HG03103 (cell line): Measurements from ENCODE around the gene MGAT5.

ENCODE experiments used
- ATAC-seq: cut with Tn5 transposase; IDR thresholded peaks from one replicate; pipeline ENCODE4 v1.9.1; 2021; ENCODE audit warnings: low read depth; ENCODE audit not compliant: unreplicated experiment

Gene MGAT5, protein sequence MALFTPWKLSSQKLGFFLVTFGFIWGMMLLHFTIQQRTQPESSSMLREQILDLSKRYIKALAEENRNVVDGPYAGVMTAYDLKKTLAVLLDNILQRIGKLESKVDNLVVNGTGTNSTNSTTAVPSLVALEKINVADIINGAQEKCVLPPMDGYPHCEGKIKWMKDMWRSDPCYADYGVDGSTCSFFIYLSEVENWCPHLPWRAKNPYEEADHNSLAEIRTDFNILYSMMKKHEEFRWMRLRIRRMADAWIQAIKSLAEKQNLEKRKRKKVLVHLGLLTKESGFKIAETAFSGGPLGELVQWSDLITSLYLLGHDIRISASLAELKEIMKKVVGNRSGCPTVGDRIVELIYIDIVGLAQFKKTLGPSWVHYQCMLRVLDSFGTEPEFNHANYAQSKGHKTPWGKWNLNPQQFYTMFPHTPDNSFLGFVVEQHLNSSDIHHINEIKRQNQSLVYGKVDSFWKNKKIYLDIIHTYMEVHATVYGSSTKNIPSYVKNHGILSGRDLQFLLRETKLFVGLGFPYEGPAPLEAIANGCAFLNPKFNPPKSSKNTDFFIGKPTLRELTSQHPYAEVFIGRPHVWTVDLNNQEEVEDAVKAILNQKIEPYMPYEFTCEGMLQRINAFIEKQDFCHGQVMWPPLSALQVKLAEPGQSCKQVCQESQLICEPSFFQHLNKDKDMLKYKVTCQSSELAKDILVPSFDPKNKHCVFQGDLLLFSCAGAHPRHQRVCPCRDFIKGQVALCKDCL

DNA sequence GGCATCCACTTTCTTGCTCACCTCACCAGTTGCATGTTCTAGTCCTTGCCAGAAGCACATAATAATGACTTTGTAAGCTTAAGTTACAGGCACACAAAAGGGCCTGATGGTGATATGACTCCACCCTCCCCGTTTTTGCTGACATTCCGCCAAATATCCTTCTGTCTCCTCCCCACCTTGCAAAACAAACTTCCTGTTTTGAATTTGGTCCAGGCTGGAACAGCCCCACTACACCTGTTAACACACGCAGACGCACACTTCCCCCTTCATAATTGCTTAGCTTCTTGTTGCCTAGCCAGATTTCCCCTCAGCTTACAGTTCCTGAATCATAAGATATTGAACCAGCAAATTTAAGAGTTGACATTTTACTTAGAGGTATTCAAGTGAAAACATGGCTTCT lies at the start of gene MGAT5:
Gene MGAT5 (plus strand): TSS at position 269 of the 400 bp plus-strand sequence. CDS start 332 bp downstream, outside the sequence.
- ATAC-seq, result peak; percentile 2

DNA sequence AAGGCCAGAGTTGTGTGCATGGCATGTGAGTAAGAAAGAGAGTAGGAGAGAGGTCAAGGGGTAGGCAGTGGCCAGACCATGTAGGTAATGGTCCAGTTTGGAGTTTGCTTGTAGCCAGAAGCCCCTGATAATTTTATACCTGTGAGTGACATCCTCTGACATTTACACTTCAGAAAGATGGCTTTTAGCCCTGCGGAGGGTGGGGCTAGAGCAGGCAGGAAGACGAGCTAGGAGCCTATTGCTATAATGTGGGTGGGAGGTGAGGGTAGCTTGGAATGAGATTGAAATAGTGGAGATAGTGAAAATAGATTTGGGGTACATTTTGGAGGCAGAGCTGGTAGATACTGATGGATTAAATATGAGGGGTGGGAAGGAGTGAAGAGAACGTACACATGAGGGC lies 48.8 kb upstream of the MGAT5 start:
- no peak for ATAC-seq

DNA sequence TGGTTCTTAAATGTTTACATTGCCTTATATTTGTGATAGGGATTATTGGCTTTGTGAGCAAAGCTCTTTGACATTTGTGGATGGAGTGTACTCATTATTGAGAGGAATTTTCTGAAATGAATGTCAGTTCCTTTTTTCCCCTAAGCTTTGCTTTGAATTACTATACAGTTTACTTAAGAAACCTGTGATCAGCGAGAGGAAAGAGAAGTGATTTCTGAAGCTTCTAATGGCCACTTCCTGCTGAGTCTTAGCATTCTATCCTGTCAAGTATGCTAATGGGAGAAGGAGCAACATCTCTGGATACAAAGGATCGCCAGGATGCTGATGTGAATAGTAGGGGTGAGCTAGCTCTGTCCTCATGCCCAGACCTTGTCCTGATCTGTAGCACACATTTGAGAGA lies 47.8 kb upstream of the MGAT5 start:
- peak; percentile 58 for ATAC-seq

DNA sequence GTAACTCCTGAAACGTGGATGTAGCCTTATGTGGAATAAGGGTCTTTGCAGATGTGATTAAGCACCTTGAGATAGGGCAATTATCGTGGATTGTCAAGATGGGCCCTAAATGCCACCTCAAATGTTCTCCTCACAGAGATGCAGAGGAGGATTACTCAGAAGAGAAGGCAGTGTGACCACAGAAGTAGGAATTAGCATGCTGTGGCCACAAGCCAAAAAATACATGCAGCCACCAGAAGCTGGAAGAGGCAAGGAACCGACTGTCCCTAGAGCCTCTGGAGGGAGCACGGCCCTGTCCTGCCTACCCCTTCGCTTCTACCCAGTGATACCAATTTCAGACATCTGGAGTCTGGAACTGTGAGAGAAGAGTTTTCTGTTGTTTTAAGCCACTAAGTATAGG lies 47.3 kb upstream of the MGAT5 start:
- no peak for ATAC-seq

DNA sequence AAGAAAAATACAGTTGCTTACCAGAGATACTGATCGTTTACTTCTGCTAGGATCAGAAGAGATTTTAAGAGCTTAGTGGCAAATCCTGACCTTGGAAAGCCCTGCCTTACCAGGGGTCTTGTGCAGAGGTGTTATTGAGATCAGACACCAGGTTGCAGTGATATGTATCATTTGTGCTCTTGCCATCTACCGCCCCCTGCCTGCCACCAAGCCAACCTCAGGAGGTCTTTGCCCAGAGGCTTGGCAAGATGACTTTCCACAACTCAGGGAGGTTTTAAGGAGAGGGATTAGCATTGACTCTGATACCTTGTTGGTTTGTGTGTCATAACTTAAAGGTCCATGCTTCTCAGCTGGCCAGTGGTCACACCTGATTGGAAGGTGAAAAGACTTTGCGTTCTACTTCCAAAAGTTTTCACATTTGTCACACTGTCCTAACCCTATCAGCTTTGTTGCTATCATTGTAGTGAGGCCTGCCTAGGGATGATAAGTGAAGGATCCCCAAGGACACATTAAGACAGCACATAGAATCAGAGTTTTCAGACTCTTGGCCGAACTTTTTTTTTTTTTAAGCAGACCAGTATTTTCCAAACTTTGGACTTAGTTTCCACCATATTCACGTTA lies 46.2 kb upstream of the MGAT5 start:
- ATAC-seq, result peak; percentile 61

DNA sequence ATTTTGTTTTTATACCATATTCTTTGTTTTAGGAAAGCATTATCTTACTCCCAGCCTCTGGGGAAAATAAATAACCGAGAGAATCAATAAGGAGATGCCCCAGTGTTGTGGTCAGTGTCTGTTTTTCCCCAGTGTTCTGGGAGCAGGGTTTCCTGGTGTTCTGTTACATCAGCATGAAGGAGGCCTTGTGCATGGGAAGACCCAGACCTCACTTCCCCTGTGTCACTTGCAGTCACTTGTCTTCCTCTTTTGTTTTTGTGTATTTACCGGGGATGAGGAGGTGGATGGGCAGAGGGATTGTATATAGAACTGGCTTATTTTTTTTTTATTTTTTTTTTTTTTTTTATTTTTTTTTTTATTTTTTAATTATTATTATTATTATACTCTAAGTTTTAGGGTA lies 45.0 kb upstream of the MGAT5 start:
- no peak for ATAC-seq

DNA sequence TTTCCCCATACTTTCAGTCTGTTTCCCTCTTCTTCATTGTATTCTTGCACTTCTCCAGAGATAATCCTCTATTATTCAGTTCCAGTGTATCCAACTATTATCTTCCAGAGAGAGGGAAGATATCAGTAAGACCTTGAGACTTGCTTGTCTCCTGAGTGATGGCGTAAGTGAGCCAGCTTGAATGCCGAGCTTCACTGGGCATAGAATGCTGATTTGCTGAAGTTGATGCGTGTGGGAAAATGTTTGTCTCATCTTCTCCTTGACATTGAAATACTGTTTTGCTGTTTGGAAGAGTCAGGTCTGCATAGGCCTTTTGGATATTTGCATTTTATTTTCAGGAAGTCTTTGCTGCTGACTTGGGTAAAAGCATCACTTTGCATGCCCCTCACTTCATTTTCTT lies 41.1 kb upstream of the MGAT5 start:
- no peak for ATAC-seq

DNA sequence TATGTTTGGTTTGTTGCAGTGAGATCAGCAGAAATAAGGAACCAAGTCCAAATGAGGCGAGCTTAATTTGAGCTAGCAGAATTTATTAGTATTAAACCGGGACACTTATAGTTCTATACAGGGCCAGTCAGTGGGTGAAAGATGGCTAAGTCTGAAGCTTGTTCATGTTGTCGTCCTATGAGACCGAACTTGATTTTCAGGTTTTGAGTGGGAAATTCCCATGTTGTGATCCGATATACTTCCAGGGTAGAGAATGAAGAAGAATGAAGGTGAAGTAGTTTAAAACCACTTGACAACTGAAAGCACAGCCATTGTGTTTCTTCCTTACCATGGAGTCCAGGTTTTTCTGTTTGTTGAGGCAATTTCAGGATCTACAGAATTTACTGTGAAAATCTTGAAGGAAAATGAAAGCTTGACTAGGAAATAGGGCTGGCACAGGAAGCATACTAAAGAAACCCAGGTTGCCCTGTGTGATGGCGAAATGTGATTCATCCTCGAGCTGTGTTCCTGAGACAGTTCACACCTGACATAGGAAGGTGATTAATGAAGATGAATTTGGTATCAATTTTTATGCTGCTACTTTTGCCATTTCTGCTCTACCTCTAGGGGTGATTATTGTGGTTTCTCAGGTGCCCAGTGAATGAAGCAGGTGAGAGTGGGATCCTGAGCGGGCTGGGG lies 37.6 kb upstream of the MGAT5 start:
- ATAC-seq, result no peak

DNA sequence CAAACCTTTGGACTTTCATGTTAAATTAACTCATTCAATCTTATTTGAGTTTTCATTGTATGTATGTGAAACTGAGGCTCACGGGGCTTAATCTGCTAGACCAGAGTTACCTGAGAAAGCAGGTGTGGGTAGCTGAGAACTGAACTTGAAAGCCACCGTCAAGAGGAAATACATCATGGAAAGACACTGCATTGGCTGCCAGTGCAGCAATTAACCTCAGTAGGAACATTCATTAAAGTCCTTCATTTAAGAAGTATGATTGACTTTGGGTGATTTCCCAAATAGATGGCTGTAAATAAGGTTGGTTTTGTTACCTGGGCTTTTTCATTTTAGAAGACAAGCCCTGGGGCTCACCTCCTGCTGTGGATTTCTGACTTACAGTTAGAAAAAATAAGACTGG lies 36.5 kb upstream of the MGAT5 start:
- ATAC-seq, result no peak

DNA sequence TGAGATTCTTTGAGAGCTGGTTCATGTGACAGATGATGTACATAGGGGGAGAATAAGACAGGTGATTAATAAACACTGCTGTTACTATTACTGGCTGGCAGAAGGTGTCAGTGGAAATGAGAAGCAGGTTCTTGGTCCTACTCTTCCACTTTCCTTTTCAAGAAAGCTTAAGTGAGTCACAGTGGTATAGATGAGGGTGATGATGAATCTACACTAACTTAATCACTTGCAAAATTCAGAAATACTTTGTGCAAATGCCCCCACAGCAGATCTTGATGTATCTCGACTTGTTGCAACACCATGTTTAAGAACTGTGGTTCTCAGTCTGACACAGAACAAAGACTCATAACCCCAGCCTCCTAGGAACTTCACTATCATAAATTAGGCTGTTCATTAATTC lies 35.9 kb upstream of the MGAT5 start:
- ATAC-seq, result peak; percentile 67

DNA sequence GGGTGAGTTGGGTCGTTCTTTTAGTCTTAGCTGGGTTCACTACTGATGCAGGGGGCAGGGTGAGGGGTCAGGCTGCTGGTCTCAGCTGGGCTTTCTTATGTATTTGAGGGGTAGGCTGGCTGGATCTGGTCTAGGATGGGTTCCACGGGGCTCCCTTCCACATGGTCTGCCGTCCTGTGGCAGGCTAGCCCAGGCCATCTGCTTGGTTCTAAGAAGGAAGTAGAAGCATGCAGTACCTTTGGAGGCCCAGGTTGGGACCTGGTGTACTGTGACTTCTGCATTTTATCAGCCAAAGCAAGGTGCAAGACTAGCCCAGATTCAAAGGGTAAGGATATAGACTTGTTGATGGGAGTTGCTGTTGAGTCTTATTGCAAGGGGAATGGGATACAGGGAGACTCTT lies 35.5 kb upstream of the MGAT5 start:
- peak; percentile 46 for ATAC-seq

DNA sequence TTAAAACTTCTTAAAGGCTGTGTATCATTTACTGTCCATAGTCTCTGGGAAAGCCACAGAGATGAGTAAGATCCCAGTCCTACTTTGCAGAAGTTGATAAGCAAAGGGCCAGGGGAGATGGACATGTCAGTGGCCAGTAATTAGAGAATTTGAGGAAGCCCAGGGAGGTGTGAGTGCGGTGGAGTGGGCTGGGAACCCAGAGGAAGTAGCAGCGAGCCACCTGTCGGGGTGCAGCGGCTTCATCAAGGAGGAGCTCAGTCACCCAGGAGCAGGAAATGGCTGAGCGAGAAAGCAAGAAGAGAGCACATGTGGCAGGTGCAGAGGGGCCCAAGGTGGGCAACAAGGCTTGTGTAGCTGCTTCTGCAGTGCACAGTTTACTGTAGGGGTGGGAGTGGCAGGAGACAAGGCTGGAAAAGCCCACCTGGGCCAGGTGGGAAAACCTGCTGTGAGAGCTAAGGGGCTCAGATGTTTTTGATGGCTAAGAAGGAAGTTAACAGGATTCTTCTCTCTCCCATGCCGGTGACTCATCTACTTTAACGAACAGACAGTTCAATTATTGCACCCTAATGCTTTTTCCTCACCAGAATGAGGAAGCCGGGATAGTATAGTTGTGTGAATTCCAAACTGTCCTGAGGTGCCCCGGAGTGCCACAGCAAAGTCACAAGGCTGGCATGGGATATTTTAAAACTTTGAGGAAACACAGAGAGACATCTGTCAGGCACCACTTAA lies 34.8 kb upstream of the MGAT5 start:
- ATAC-seq, result peak; percentile 49

DNA sequence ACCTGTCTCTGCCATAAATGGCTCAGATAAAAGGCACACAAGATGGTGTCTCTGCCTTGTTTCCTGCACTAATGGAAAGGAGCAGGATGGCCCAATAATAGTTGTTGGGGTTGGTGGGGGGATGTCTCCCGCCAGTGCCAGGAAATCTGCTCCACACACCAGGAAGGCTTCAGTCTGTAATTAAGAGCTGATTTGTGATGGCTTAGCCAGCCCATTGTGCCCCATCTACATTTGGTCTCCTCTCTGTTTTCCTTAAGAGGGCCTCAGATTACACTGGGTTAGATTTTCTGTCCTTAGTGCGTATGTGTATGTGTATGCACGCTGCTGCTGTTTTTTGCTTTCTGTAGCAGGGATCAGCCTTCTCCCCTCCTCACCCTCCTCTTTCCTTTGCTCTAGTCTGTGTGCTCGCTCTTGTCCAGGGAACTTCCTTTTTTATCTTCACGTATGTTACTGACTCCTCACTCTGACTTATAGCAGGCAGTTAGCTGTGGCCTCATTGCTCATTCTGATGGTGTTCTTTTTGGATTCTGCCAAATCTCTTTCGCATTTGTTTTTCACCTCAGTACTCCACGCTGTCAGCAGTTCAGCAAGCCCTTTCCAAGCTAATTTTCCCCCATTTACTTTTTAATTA lies 33.4 kb upstream of the MGAT5 start:
- ATAC-seq, result no peak

DNA sequence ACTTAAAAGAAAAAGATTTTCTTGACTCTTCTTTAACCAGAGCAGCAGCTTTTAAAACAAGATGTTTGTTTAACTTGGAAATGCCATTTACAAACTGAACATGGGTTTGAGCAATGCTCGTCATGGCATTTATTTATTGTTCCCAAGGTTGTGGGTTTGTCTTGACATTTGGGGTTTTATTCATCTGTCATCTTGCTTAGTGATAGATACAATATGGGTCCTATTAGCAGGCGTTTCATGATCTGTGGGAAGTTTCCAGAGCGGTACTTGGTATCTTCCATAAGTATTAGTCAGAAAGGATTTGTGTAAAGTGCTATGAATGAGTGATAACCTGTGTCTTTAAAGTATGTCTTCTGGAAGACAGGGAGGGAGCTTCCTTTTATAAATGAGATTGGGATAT lies 29.9 kb upstream of the MGAT5 start:
- no peak for ATAC-seq

DNA sequence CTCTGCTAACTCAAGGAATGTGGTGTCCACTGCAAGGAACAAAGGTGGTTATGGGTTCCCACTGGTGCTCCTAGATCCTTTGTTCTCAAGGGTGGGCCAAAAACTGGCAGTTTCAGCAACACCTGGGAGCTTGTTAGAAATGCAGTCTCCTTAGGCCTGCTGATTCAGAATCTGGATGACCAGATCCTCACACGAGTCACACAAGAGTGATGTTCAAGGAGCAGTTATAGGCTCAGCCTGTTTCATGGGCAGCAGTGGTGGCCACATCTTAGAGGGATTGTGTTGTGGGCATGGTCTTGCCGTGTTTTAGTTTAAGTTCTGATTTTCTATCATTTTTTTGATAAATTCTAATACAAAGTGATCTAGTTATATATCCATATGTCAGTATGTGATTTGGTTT lies 28.7 kb upstream of the MGAT5 start:
- ATAC-seq, result no peak

DNA sequence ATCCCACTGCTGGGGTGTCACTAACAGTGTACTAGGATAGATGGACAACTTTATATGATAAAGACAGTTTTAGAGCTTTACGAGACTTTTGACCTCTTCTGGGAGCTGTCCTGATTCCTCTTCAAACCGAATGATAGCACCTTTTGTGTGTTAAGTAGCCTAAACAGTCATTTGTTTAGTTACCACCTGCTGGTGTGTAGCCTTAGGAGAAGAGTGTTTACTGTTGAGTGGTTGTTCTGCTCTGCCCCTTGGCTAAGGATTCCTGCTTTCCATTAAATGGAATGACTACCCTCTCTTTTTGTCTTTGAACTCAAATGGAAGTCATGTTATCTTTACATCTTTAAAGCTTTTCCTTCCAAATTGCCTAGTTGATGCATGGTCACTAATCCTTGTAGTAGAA lies 28.0 kb upstream of the MGAT5 start:
- no peak for ATAC-seq

DNA sequence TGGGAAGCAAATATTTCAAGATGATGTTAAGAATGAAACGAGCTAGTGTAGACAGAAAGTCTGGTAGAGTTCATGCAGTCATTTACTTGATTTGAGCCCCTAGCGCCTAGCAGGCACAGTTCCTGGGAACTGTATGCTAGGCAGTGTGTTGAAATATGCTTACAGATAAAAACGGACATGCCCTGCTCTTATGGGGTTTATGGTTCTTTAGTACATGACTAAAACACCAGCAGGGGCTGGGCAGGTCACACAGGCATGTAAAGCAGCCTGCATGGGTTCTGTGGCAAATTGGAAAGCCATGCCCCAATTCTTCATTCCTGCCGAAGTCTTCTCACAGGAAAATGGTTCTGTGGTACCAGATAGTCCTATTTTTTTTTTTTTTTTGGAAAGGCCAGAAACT lies 27.3 kb upstream of the MGAT5 start:
- ATAC-seq, result no peak

DNA sequence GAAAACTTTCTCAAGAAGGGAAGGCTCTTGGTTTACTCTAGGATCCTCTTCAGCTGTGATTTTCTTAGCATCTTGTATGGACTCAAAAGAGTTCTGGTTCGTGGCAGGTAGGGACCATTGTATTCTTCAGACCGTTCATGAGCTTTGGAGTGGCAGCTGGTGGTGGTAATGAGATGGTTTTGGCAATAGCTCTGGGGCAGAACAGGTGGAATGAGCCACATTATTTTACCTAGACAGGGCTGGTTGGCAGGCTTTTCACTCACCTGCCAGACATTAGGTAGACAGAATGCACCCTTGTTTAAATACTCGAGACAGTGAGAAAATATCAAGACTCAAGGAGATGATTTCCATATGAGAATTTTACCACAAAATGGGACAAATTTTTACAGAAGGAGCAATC lies 26.2 kb upstream of the MGAT5 start:
- ATAC-seq, result no peak

DNA sequence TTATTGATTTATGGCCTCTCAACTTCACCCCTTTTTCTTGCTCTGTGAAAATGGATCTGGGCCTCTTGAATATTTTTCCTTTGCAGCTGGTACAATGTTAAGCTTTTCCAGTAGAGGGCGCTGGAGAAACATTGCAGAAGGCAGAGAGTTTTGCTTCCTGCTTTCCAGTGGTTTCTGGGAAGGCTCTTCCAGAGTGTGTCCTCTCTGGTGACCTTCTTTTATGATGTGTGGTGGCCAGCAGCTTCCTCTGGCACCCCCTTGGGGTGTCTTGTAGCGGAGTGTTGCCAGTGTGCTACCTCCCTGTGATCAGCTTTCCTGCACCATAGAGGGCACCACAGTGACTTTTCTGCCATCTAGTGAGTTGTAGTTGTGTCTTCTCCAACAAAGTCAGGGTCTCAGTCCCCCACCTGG lies 25.4 kb upstream of the MGAT5 start:
- ATAC-seq, result no peak

DNA sequence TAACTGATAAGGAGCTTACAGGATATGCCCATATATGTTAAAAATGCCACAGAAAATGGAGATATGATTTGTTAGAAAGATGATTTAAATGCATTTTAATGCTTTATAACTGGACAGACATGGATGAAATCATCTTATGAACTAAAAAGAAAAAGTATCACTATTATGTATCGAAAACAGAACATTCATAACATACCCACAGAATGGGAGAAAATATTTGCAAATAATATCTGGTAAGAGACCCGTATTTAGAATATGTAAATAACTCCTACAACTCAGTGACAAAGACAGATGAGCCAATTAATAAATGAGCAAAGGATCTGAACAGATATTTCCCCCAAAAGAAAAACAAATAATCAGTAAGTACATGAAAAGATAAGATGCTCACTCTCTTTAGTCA lies 24.3 kb upstream of the MGAT5 start:
- ATAC-seq, result no peak
